Stimulated activated CD8-positive, alpha-beta memory T cell treated with anti-CD3 and anti-CD28 coated beads, Interleukin-12 subunit alpha, Interleukin-12 subunit beta, amount 100 ng/mL, for 4 hours (primary cell): ENCODE results near the gene ENTPD3.
"Not testable (repeated sequence)": the region's sequence is repeated elsewhere in the genome, so short reads cannot be mapped to it uniquely, and the experiment has no call there.

Experiments
- DNase-seq: peaks from one replicate; pipeline ENCODE4 v3.0.0-alpha.2; 2020; ENCODE audit warnings: low read depth

ENTPD3 gene

DNA sequence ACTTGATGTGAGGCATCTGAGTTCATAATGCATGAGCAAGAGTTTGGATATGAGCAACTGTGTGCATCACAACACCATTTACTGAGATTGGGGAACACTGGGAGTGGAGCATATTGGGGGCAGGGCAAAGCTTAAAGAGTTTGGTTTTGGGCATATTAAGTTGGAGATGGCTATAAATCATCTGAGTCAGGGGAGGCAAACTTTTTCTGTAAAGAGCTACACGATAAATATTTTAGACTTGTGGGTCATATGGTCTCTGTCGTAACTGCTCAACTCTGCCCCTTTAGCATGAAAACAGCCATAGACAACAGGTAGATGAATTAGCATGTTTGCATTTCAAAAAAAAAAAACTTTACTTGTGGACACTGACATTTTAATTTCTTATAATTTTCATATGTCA is 20.0 kb downstream of the ENTPD3 start:
- DNase-seq = no peak

DNA sequence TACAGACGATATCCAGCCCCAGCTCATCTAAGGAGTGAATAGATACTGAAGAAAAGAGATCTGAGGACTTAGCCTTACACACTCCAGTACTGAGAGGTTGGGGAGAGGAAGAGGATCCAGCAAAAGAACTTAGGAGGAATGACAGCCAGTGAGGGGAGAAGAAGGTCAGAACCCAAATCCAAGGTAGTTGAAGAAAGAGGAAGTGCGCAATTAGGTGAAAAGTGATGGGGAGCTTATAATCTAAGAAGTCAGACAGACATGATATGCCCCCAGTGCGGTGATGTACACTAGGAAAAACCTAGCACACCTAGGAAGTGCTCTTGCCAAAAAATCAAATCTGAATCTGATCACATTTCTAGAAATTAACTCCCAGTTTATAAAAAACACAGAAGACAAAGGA is 20.6 kb downstream of the ENTPD3 start:
- DNase-seq = no peak

DNA sequence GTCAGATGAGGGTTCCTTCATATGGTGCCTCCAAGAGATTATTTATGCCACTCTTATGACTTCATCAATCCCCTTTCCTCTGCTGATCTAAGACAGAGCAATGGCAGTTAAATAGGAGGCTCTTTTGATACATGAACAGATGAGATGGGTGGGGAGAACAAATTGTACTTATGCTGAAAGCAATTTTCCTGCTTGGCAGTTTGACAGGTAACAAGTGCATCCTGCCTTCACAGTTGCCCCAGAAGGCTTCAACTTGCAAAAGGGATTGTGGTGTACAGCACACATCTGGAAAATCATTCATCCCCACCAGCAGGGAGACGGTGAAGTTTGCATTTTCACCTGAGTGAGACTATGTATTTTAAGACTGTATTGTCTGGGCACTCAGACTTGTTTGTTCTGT is 27.3 kb downstream of the ENTPD3 start:
- no peak for DNase-seq

DNA sequence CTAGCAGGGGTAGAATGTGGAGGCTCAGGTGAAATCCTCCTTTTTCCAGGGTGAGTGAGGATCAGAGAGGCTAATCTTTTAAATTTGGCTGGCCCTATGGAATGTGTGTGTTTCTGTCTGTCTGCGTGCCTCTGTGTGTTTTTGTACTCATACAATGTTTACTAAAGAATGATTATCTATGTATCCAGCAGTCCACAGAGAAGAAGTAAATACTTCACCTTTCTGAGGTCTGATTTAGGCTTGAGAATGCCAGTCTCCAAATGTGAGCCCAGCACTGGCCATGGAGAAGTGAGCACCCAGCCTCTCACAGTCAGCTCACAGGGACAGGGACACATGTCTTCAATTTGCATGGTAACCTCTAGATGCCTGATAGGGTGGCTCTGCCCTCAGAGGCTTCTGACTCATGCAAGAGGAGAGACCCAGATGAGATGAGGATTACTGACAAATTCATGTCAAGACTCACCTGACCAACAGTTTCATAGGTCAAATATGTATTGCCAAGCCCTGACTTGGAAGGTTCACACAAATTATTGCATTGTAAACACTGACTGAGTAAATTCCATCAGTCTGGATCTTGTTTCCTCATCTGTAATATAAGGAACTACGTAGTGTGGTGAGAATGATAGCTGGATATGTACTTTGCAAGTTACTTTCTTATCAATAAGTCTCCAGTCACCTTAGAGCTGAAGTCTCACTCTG is 31.0 kb downstream of the ENTPD3 start:
- no peak for DNase-seq

DNA sequence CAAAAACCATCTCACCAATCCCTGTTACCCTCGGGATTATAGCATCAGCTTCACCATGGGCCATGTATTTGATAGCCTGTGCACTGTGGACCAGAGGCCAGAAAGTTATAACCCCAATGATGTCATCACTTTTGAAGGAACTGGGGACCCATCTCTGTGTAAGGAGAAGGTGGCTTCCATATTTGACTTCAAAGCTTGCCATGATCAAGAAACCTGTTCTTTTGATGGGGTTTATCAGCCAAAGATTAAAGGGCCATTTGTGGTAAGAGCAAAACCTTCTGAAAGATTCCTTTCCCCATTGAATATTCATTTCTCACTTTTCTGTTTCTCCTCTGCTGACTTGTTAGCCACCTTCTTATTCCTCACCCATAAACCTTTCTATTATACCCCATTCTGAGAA is 35.9 kb downstream of the ENTPD3 start:
- DNase-seq = no peak

DNA sequence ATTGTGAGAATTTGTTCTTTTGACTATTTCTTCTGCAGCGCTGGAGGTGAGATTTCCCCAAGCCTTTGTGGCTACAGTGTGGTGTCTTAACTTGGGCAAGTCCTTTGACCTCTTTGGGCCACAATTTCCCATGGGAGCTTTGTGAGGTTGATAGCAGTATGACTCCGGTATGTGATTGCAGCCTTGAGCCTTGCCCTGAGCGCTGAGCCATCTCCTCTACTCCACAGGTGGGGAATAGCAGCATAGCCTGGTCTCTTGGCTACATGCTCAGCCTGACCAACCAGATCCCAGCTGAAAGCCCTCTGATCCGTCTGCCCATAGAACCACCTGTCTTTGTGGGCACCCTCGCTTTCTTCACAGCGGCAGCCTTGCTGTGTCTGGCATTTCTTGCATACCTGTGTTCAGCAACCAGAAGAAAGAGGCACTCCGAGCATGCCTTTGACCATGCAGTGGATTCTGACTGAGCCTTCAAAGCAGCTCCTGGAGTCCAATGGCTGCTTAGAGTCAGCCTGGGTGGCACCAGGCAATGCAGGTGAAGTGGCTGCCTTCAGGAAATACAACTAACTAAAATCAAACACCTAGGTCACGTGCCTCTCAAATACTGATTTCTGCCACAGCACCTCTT is 40.2 kb downstream of the ENTPD3 start:
- no peak for DNase-seq

DNA sequence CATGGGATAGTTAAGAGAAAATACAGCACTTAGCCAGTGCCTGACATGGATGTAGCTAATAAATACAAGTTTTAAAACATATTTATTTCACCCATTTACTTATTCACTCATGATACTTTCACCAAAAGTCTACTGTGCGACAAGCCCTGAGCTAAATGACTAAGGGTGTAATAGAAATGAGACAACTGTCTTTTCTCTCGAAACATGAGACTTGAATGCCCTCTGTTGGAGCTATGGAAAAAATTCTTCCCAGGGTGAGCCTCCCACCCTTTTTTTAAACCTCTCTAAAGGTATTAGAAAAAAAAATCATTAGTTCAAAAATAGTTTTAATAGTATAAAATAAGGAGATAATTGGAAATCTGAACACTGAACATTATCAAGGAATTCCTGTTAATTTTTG is 45.8 kb downstream of the ENTPD3 start:
- DNase-seq = no peak

DNA sequence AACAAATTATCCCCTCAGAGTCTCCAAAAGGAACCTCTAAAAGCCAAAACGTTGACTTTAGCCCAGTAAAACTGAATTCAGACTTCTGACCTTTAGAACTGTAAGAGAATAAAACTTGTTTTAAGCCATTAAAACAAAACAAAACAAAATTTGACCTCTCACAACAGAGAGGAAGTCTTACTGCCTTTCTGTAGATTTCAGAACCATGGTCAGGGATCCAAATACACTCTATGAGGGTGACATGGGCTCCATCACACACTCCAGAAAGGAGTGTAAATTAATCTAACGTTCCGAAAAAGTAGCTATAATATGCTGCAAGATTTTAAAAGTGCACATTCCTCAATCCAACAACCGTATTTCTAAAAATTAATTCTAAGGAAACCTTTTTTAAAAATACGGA is 50.9 kb downstream of the ENTPD3 start:
- DNase-seq = no peak

DNA sequence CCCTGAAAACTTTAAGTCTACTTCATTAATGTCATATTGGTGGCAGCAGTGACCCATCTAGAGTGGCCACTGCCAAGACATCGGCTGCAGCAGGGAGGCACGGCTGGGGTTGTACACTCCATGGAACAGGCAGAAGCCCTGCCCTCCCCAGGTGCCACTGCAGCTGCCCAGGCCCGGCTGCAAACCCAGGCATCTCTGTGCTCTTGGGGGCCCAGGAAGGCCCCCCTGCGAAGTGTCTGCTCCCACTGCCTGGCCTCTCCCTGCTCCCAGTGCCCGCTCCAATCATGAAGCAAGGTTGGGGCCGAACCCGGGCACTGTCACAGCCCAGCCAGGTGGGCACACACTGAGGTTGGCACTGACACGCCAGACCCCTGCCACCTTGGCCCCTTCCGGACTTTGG is 58.1 kb downstream of the ENTPD3 start:
- no peak for DNase-seq

DNA sequence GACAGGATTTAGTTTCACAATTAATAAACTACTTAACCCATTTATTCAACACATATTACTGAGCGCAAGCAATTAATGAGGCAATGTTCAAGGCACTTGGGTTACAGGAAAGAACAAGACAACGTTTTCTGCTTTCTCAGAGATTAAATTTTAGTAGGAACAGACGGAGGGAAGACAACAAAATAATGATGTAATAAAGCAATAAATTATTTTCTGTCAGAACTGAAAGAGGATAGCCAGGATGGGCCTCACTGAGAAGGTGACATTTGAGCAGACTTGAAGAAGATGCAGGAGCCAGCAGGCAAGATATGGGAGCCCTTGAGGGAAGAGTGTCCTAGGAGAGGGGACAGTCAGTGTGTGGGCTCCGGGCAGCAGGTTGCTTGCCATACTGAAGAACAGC is 58.9 kb downstream of the ENTPD3 start:
- DNase-seq = no peak

DNA sequence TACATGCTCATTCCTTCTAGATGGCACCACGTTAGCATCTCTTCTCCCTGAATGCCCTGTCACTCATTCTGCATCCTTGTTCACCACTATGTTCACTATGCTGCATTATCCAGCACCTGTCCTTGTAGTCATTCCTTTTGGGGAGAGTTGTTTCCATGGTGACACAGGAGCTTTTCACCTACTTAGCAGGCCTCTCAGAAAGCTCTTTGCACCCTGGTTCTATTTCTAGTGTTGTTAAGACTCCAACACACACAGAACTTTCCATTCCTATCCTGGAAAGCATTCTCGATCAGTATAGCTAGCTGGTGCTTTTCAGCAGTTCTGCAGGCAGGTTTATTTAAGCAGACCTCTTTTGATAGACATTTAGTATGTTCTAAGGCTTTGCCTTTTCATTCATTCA is 63.5 kb downstream of the ENTPD3 start:
- DNase-seq = no peak

DNA sequence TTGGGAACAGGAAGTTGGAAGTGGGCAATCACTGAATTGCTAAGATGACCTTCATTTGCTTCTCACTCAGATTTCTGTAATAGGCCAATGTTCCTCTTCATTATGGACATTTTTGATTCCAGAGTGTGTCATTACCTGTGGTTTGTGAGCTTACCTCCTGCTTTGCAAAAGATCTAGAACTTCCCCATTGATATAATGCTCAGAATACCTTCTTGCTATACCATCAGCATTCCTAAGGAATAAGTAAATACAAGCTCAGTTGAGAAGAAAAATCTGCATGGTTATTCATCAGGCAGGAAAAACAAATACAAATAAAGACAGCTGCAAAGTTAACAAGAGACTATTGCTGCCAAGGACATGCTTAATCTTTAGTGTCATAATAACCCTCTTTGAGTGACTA is 64.6 kb downstream of the ENTPD3 start:
- DNase-seq = no peak

DNA sequence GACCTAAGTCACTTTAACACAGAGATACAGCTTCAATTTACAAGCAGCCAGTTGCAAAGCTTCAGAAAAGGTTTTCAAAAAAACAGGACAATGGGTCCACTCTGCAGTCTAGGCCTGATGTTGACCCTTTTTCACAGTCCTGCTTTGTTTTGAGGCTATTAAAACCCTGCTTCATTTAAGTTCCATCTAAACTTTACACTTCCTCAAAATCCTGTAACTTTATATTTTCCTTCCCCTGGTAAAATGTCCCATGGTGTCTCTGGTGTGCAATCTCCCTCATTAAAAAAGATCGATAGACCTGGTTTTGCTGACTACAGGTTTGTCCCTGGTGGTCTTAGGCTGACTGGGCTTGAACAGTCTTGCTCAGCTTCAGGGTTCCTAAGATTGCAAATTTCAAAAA is 65.1 kb downstream of the ENTPD3 start:
- DNase-seq = no peak

DNA sequence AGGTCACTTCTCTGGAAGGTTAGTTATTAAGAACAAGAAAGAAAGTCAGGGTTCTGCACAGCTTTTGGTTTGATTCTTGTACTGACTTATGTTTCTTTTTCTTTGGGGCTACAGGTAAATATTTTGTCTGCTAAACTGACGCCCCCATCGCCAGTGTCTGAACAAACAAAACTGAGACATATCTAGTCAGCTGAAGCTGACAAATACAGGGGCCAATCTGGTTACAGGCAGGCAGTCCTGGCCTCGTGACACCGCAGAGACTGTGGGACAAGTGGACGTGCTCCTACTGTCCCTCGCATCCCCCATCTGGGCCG is 65.5 kb downstream of the ENTPD3 start:
- DNase-seq = no peak

DNA sequence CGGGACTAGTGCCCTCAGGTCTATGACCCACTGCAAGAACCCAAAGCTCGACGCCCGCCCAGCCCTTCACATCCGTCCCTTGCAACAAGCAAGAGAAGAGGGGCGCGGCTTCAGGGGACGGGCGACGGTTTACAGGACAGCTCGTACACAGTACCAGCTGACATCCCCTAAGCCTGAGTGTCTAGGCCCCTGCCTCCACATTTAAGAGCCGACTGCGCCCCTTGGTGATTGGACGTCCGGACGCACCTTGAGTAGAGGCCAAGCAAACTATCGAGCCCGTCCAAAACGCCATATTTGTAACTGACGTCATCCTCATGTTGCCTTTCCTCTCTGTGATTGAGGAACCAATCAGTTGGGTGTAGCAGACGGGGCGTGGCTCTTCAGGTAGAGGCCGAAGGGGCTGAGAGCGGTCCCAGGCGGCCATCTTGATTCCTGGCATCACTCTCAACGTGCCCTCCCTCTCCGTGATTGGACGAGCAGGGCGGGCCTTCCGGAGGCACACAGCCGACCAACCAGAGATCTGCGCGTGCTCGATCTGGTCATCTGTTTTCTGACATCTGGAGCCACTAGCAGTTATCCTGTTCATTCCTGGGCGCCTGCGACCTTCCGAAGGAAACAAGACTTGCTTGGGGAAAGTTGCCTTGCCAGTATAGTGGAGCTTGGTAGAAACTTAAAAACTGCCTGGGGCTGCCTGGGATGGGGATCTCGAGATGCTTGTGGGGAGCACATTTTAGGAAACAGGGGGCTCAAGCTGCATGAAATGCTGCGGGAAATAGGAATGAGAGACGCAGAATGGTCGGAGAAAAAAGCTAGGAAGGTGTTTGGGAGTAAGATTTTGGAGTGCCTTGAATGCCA is 66.1 kb downstream of the ENTPD3 start:
- DNase-seq = peak; percentile 89

DNA sequence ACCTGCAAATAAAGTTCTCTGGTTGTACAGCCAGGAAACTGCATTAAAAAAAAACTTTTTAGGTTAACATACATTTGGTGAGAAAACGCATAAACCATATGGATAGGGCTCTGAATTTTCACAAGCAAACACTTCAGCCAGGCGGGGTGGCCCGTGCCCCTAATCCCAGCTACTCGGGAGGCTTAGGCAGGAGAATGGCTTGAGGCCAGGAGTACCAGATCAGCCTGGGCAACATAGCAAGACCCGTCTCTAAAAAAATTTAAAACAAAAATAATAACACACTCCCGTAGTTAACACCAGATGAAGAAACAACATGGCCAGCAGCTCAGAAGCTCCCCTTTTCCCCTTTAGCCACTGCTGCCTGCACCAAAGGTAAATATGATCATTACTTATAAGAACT is 66.9 kb downstream of the ENTPD3 start:
- DNase-seq = no peak

DNA sequence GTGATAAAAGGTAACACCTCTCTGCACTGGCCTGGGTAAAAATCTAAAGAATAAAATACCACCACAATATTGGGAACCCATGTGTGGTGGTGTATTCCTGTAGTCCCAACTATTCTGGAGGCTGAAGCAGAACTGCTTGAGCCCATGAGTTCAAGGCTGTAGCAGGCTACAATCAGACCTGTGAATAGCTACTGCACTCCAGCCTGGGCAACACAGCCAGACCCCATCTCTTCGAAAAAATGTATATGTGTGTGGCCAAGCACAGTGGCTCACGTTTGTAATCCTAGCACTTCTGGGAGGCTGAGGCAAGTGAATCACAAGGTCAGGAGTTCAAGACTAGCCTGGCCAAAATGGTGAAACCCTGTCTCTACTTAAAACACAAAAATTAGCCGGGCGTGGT is 68.3 kb downstream of the ENTPD3 start:
- no peak for DNase-seq

DNA sequence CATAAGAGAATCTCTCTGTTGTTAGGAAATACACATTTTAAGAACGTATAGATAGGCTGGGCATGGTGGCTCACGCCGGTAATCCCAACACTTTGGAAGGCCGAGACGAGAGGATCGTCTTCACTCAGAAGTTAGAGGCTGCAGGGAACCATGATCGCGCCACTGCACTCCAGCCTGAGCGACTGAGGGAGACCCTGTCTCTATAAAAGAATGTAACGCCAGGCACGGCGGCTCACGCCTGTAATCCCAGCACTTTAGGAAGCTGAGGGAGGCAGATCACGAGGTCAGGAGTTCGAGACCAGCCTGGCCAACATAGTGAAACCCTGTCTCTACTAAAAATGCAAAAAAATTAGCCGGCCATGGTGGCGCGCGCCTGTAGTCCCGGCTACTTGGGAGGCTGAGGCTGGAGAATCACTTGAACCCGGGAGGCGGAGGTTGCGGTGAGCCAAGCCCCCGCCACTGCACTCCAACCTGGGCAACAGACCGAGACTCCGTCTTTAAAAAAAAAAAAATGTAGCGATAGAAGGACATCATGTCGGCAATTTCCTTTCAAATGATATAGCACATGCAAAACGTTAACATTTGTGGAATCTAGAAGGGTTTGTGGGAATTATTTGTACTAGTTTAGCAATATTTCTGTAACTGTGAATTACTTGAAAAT is 69.4 kb downstream of the ENTPD3 start:
- DNase-seq = no peak

DNA sequence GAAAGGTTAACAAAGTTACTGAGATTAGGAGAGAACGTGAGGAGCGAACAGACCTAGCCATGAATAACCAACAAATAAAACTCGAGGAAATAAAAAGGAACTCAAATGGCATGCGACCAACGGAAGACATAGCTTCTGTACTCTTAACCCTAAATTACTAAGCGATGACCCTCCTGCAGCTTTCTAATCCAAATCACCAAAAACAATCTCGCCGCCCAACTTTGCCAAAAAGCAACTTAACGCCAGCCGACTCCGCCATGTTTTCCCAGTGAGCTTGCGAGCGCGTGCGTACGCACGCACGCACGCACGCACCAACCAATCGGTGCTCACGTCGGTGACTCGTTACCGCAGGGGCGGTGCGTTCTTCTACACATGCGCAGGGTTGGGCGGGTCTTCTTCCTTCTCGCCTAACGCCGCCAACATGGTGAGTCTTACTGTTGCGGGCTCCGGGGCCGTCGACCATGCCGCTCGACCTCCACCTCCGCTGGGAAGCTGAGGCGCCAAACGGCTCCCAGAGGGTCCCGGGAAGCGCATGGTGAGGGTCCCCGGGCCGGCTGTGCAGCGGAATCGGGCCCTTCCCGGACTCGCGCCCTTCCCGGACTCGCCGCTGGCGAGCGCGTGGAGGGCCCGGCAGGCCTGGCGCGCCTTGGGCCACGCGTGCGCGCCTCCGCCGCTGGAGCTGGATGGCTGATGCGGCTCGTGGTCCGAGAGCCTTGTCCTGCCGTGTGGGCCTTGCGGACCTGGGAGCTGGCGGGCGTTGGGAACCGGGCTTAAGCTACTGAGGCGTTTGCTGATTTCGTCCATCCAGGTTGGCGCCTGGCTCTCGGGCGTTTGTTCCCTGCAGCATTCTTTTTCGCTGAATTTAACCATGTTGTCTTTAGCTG is 70.2 kb downstream of the ENTPD3 start, which contains the start of gene RPL14:
RPL14 (plus strand) TSS at position 400 of the 884 bp plus-strand sequence; CDS start at position 533, 133 bp downstream.
- DNase-seq = peak; percentile 87

DNA sequence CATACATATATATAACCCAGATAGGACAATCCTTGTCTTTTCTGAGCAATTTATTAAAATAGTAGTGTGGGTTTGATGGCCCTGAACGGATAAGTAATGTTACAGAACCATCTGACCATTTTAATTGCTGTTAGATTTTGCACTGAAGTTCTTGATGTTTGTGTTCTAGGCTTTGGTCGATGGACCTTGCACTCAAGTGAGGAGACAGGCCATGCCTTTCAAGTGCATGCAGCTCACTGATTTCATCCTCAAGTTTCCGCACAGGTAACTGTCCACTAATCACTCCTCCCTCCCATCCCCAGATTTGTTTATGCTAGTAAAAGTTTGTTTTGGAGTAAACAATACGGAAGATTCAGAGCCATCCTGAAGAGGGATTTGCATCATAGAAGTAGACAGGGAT is 71.5 kb downstream of the ENTPD3 start:
- DNase-seq = no peak

DNA sequence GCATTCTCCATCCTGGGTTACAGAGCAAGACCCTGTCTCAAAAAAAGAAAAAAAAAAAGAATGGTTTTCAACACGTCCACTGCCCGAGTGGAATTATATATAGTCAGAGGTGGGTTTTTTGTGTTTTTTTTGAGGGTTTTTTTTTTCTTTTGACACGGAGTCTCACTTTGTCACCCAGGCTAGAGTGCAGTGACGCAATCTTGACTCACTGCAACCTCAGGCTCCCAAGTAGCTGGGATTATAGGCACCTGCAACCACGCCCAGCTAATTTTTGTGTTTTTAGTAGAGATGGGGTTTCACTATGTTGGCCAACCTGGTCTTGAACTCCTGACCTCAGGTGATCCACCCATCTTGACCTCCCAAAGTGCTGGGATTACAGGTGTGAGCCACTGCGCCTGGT is 73.5 kb downstream of the ENTPD3 start:
- not testable (repeated sequence) for DNase-seq

DNA sequence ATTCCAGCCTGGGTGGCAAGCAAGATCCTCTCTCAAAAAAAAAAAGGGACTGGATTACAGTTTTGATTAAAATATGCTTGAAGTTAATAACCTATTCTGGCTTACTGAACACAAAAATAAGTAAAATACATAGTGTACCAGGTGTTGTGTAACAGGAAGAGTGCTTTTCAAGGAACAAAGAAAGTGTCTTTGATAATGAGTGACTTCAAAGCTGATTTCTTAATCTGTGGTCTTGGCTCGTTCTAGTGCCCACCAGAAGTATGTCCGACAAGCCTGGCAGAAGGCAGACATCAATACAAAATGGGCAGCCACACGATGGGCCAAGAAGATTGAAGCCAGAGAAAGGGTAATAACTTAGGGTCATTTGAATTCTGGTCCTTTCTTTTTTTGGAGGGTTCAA is 74.2 kb downstream of the ENTPD3 start:
- no peak for DNase-seq
